ENCODE measurements around the gene CIP2A. TPM values are rescaled to one million over a fixed set of nuclear protein-coding genes. Genes with fewer than 3 reads are reported as not detected.
A peak's percentile ranks its signal among the peaks of the same experiment; 100 is the strongest.

The CIP2A gene
- total RNA-seq, 2 experiments from 2014 or later, result 39.5 to 45.1 TPM

GRCh38 chr3:108602249-108602934 lies 13.2 kb upstream of the CIP2A start:
- peaks cover 2% of the 10 kb centered on the region for H3K36me3 Mint-ChIP-seq
- ChIA-PET CTCF (interaction anchor here (1.3 to 5.0 kb wide), 4 partner anchors 13 to 421 kb away, joined by 3 to 32 read pairs (median 6); partner anchors contain the start of genes CIP2A and DZIP3), POLR2A (interaction anchor here (0.8 to 3.9 kb wide), 2 partner anchors 13 to 233 kb away, joined by 3 to 27 read pairs; partner anchors contain the start of genes CIP2A and DZIP3)
- peak; percentile 50 for DNase-seq
- peaks cover 44% of the 10 kb centered on the region for H3K4me1 Mint-ChIP-seq (ENCODE audit: low read depth)
- no peaks in the 10 kb centered on the region for H3K27me3 Mint-ChIP-seq
- peaks cover 2% of the 10 kb centered on the region for H3K9me3 Mint-ChIP-seq
- H3K27ac Mint-ChIP-seq, result no peak overlapping the region
- H3K4me3 Mint-ChIP-seq, result no peak overlapping the region
- intact Hi-C loops (cut with micrococcal nuclease), result no loop called here

GRCh38 chr3:108599677-108600409 lies 10.6 kb upstream of the CIP2A start:
- Mint-ChIP-seq H3K4me1 (ENCODE audit: low read depth) (peaks cover 42% of the 10 kb centered on the region), H3K27me3 (no peaks in the 10 kb centered on the region)

DNA sequence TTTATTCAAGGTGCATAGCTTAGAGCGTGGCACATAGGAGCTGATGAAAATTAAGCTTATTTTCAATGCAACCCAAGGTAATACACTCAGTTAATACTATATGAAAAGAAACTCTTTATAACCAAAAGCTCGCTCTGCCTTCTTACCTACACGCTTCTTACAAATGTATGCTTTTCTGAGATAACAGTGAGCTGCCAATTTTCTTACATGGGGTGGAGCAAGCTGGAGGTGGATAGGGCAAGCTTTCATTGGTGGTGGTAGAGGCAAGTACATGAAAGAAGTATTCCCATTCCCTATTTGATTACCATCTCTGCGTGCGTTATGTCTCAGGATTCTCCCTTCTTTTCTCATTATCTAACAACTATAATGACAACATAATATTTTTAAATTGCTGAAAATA lies 9.1 kb upstream of the CIP2A start:
- Mint-ChIP-seq H3K9me3 (peaks cover 2% of the 10 kb centered on the region), H3K27ac (no peak overlapping the region), H3K4me1 (ENCODE audit: low read depth) (peaks cover 27% of the 10 kb centered on the region), H3K36me3 (no peaks in the 10 kb centered on the region), H3K4me3 (no peak overlapping the region), H3K27me3 (no peaks in the 10 kb centered on the region)
- DNase-seq, result no peak
- intact Hi-C loops (cut with micrococcal nuclease), result no loop called here
- CTCF ChIA-PET, result interaction anchor here (0.9 to 1.7 kb wide), 2 partner anchors 9 to 316 kb away, joined by 4 to 5 read pairs; partner anchors contain the start of genes CIP2A and DZIP3
- POLR2A ChIA-PET, result interaction anchor here (2.9 kb wide), 1 partner anchor 9 kb away, joined by 22 read pairs; the partner anchor contains the start of genes CIP2A and DZIP3

More at GRCh38 chr3:108599677-108600409, 10.6 kb upstream of the CIP2A start:
- ChIA-PET CTCF (interaction anchor here (1.4 to 1.7 kb wide), 2 partner anchors 10 to 315 kb away, joined by 5 to 6 read pairs; partner anchors contain the start of genes CIP2A and DZIP3), POLR2A (interaction anchor here (2.9 kb wide), 1 partner anchor 11 kb away, joined by 22 read pairs; the partner anchor contains the start of genes CIP2A and DZIP3)
- intact Hi-C loops (cut with micrococcal nuclease), result loop anchor here (1.0 kb wide), 1 partner anchor 10 kb away; no protein-coding TSS in a partner anchor
- Mint-ChIP-seq H3K36me3 (no peaks in the 10 kb centered on the region), H3K27ac (no peak overlapping the region), H3K4me3 (no peak overlapping the region), H3K9me3 (peaks cover 2% of the 10 kb centered on the region)
- DNase-seq, result no peak

DNA sequence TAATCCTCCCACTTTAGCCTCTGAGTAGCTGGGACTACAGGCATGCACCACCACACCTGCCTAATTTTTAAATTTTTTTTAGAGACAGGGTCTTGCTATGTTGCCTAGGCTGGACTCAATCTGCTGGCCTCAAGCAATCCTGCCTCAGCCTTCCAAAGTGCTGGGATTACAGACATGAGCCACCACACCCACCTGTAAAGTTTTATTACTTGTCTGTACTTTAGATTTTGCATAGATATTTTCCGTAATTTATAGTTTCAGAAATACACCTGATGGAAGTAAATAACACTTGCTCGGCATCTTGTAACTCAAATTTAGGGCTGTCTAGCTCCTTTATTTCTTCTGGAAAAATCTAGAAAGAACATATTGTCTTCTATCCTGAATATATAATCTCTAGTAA lies 6.1 kb upstream of the CIP2A start:
- H3K9me3 Mint-ChIP-seq, result no peaks in the 10 kb centered on the region
- H3K27ac Mint-ChIP-seq, result no peak overlapping the region
- ChIA-PET CTCF (interaction anchor here (1.5 kb wide), 1 partner anchor 9 kb away, joined by 3 read pairs; no protein-coding TSS in a partner anchor), POLR2A (no interaction called here)
- H3K27me3 Mint-ChIP-seq, result no peaks in the 10 kb centered on the region
- DNase-seq, result no peak
- no peaks in the 10 kb centered on the region for H3K36me3 Mint-ChIP-seq
- intact Hi-C loops (cut with micrococcal nuclease), result no loop called here
- H3K4me3 Mint-ChIP-seq, result no peak overlapping the region
- H3K4me1 Mint-ChIP-seq (ENCODE audit: low read depth), result peaks cover 22% of the 10 kb centered on the region

DNA sequence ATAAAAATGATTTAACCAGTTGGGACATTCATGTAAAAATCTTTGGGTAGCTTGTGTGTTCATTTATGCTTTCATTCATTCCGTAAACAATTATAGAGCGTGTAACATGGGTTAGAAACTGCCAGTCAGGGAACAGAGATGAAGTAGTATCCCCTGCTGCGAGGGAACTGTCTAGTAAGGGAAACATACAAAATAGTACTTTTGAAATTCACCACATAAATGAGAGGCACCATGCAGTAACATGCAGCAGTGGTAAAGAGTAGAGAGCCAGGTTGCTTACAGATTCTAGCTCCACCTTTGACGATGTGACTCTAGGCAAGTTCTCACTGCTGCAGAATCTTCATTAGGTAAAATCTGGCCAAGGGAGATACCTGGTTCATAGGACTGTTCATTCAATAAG lies 1.2 kb upstream of the CIP2A start:
- Mint-ChIP-seq H3K9me3 (no peaks in the 10 kb centered on the region), H3K36me3 (peaks cover 5% of the 10 kb centered on the region), H3K4me1 (ENCODE audit: low read depth) (peaks cover 29% of the 10 kb centered on the region), H3K27ac (peak overlapping the region; percentile 80), H3K4me3 (peak overlapping the region; percentile 99), H3K27me3 (no peaks in the 10 kb centered on the region)
- ChIA-PET CTCF (interaction anchor here (0.5 to 3.3 kb wide), 5 partner anchors 8 to 437 kb away, joined by 3 to 32 read pairs (median 4); no protein-coding TSS in a partner anchor), POLR2A (interaction anchor here (1.3 to 2.8 kb wide), 3 partner anchors 12 to 240 kb away, joined by 3 to 27 read pairs (median 4); partner anchors contain the start of gene TRAT1)
- intact Hi-C loops (cut with micrococcal nuclease), result loop anchor here (1.0 kb wide), 1 partner anchor 9 kb away; no protein-coding TSS in a partner anchor
- DNase-seq, result no peak

DNA sequence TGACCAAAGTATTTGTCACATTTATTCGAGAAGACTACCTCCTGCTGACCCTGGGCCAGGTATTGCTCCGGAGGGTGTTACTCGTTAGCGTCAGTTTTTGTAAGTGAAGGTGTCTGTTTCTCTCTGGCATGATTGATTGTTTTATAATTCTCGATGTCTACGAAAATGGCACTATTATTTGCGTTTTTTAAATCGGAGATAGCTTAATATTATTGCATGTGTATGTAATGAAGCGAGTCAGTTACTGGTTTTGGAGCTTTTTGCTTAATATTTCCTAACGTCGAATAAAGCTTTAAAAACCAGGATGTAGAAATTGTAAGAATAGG lies 723 bp upstream of the CIP2A start:
- H3K27me3 Mint-ChIP-seq, result no peaks in the 10 kb centered on the region
- H3K4me3 Mint-ChIP-seq, result peak overlapping the region; percentile 99
- no peaks in the 10 kb centered on the region for H3K9me3 Mint-ChIP-seq
- peaks cover 9% of the 10 kb centered on the region for H3K36me3 Mint-ChIP-seq
- ChIA-PET CTCF (interaction anchor here (0.5 to 3.3 kb wide), 7 partner anchors 8 to 436 kb away, joined by 3 to 32 read pairs (median 6); no protein-coding TSS in a partner anchor), POLR2A (interaction anchor here (1.0 to 2.8 kb wide), 6 partner anchors 9 to 245 kb away, joined by 3 to 27 read pairs (median 4); partner anchors contain the start of gene TRAT1)
- no peak for DNase-seq
- peaks cover 29% of the 10 kb centered on the region for H3K4me1 Mint-ChIP-seq (ENCODE audit: low read depth)
- intact Hi-C loops (cut with micrococcal nuclease), result loop anchor here (1.0 to 10.0 kb wide), 7 partner anchors 9 to 645 kb away; partner anchors contain the start of gene IFT57
- peak overlapping the region; percentile 99 for H3K27ac Mint-ChIP-seq

GRCh38 chr3:108588601-108589000 lies 637 bp downstream of the CIP2A start:
- Mint-ChIP-seq H3K4me3 (peak overlapping the region; percentile 99), H3K4me1 (ENCODE audit: low read depth) (peaks cover 29% of the 10 kb centered on the region), H3K27ac (peak overlapping the region; percentile 99), H3K9me3 (no peaks in the 10 kb centered on the region), H3K27me3 (no peaks in the 10 kb centered on the region), H3K36me3 (peaks cover 9% of the 10 kb centered on the region)
- POLR2A ChIA-PET, result interaction anchor here (0.7 to 2.8 kb wide), 7 partner anchors 11 to 458 kb away, joined by 3 to 27 read pairs (median 4); partner anchors contain the start of gene IFT57
- intact Hi-C loops (cut with micrococcal nuclease), result loop anchor here (2.0 to 10.0 kb wide), 5 partner anchors 236 to 644 kb away; partner anchors contain the start of gene IFT57
- CTCF ChIA-PET, result interaction anchor here (0.9 to 3.3 kb wide), 6 partner anchors 14 to 326 kb away, joined by 3 to 32 read pairs (median 4); no protein-coding TSS in a partner anchor
- DNase-seq, result no peak

GRCh38 chr3:108578064-108578463 lies 11.2 kb downstream of the CIP2A start:
- Mint-ChIP-seq H3K4me1 (ENCODE audit: low read depth) (peaks cover 7% of the 10 kb centered on the region), H3K36me3 (peaks cover 48% of the 10 kb centered on the region), H3K4me3 (no peak overlapping the region), H3K27ac (no peak overlapping the region), H3K9me3 (peaks cover 3% of the 10 kb centered on the region), H3K27me3 (no peaks in the 10 kb centered on the region)
- intact Hi-C loops (cut with micrococcal nuclease), result no loop called here
- DNase-seq, result no peak
- CTCF ChIA-PET, result no interaction called here
- POLR2A ChIA-PET, result interaction anchor here (1.5 kb wide), 1 partner anchor 11 kb away, joined by 5 read pairs; the partner anchor contains the start of genes CIP2A and DZIP3

DNA sequence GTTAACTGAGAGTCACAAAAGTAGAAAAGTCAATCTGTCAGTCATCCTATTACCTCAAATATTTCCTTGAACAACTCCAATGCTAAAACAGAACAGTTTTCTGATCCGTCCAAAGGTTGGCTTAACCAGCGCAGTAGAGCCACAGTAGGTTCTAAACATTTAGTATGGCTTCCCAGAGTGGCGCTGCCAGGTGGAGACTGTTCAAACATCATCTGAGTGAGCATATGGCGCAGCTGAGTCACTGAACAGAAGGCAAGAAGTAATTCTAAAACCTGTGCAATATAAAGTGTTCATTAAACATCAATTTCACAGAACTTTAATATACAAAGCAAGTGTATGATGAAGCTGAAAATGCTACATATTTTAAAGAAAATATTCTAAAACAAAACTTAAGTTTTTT lies 19.9 kb downstream of the CIP2A start:
- DNase-seq, result no peak
- H3K4me1 Mint-ChIP-seq (ENCODE audit: low read depth), result peaks cover 3% of the 10 kb centered on the region
- H3K9me3 Mint-ChIP-seq, result peaks cover 5% of the 10 kb centered on the region
- H3K27me3 Mint-ChIP-seq, result no peaks in the 10 kb centered on the region
- ChIA-PET CTCF (no interaction called here), POLR2A (no interaction called here)
- intact Hi-C loops (cut with micrococcal nuclease), result no loop called here
- no peak overlapping the region for H3K27ac Mint-ChIP-seq
- no peak overlapping the region for H3K4me3 Mint-ChIP-seq
- peaks cover 43% of the 10 kb centered on the region for H3K36me3 Mint-ChIP-seq

- CTCF ChIA-PET, result interaction anchor here (1.6 kb wide), 1 partner anchor 14 kb away, joined by 4 read pairs; no protein-coding TSS in a partner anchor
- POLR2A ChIA-PET, result interaction anchor here (1.4 kb wide), 1 partner anchor 14 kb away, joined by 4 read pairs; no protein-coding TSS in a partner anchor
- intact Hi-C loops (cut with micrococcal nuclease), result no loop called here
- no peak for DNase-seq
- Mint-ChIP-seq H3K36me3 (peaks cover 30% of the 10 kb centered on the region), H3K27me3 (no peaks in the 10 kb centered on the region), H3K9me3 (no peaks in the 10 kb centered on the region), H3K4me1 (ENCODE audit: low read depth) (peaks cover 3% of the 10 kb centered on the region), H3K4me3 (no peak overlapping the region), H3K27ac (no peak overlapping the region)
Observed at GRCh38 chr3:108566599-108566998, 22.6 kb downstream of the CIP2A start.

DNA sequence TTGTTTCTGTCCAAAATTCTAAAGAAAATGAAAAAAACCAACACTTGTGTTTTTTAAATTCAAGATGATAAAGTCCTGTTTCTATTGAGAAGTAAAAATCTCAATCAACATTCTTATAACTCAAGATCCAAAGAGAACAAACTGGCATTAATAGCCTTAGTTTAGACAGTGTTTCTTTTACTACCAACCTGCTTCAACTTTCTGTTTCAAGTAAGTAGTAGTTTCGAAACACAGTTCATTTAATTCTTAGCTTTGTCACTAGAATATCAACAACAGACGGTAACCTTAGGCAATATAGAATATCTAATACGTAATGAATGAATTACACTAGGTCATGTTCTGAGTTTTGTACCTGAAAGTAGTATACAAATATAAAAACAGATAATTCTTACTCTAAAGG lies 23.7 kb downstream of the CIP2A start:
- ChIA-PET CTCF (interaction anchor here (1.4 kb wide), 1 partner anchor 12 kb away, joined by 5 read pairs; no protein-coding TSS in a partner anchor), POLR2A (no interaction called here)
- no peaks in the 10 kb centered on the region for H3K9me3 Mint-ChIP-seq
- H3K36me3 Mint-ChIP-seq, result peaks cover 35% of the 10 kb centered on the region
- H3K27ac Mint-ChIP-seq, result no peak overlapping the region
- no peak for DNase-seq
- intact Hi-C loops (cut with micrococcal nuclease), result no loop called here
- H3K4me3 Mint-ChIP-seq, result no peak overlapping the region
- peaks cover 3% of the 10 kb centered on the region for H3K4me1 Mint-ChIP-seq (ENCODE audit: low read depth)
- H3K27me3 Mint-ChIP-seq, result no peaks in the 10 kb centered on the region
